Astrocyte of the cerebellum (primary cell): ENCODE measurements around the gene HSPB6.

Experiments used
- DNase-seq: peaks from one replicate; pipeline ENCODE4 v3.0.0-alpha.2; 2011; ENCODE audit warnings: low read depth
- H3K4me3 ChIP-seq: 2 replicates; pipeline ENCODE4 v1.5.1; 2011; ENCODE audit warnings: mild to moderate bottlenecking, low read depth, low read length, moderate library complexity
- CTCF ChIP-seq: IDR thresholded peaks from 2 replicates; pipeline ENCODE4 v1.5.1; 2012; ENCODE audit warnings: low read length, low read depth, moderate library complexity, mild to moderate bottlenecking; ENCODE audit errors: missing control alignments
- in situ Hi-C: cut with HindIII; loops from 2 replicates; pipeline ENCODE4 v1.10.0; 2017; ENCODE audit warnings: low sequenced_read_pairs

HSPB6 gene

GRCh38 chr19:35751839-35752745, 4.7 kb downstream of the HSPB6 start:
- in situ Hi-C loops: no loop called here
- no peak for DNase-seq
- no peak overlapping the region for H3K4me3 ChIP-seq
- TF ChIP-seq CTCF: no peak

GRCh38 chr19:35750167-35750566, 6.7 kb downstream of the HSPB6 start:
- H3K4me3 ChIP-seq: no peak overlapping the region
- in situ Hi-C loops: no loop called here

GRCh38 chr19:35748106-35749020, 8.5 kb downstream of the HSPB6 start, which contains the start of gene LIN37:
LIN37 (plus strand) TSS chr19:35748576; CDS start chr19:35748725, 149 bp downstream.
- DNase-seq: peak; percentile 100
- H3K4me3 ChIP-seq: peak within 1 kb of the TSS; percentile 94
- no peak for TF ChIP-seq CTCF
- in situ Hi-C loops: no loop called here

More at GRCh38 chr19:35750167-35750566, 6.7 kb downstream of the HSPB6 start:
- TF ChIP-seq CTCF: no peak
- DNase-seq: no peak

GRCh38 chr19:35746531-35746930, 10.3 kb downstream of the HSPB6 start:
- in situ Hi-C loops: no loop called here
- peak overlapping the region; percentile 71 for H3K4me3 ChIP-seq
- TF ChIP-seq CTCF: no peak
- DNase-seq: no peak

GRCh38 chr19:35746087-35746462, 10.8 kb downstream of the HSPB6 start:
- TF ChIP-seq CTCF: no peak
- DNase-seq: no peak
- in situ Hi-C loops: no loop called here
- H3K4me3 ChIP-seq: peak overlapping the region; percentile 71

GRCh38 chr19:35745328-35746086, 11.3 kb downstream of the HSPB6 start, which contains the start of the genes PSENEN and U2AF1L4:
PSENEN (plus strand) TSS chr19:35745651; CDS start chr19:35745931, 280 bp downstream.
U2AF1L4 (minus strand) TSS chr19:35745418; CDS start chr19:35745391, 27 bp downstream.
- peak within 1 kb of the TSS; percentile 71 for H3K4me3 ChIP-seq
- in situ Hi-C loops: no loop called here
- no peak for TF ChIP-seq CTCF
- peak; percentile 99 for DNase-seq
